ENCODE data around the gene ADIPOR2.
"Not testable (repeated sequence)": the region's sequence is repeated elsewhere in the genome, so short reads cannot be mapped to it uniquely, and the experiment has no call there.

Gene ADIPOR2

GRCh38 chr12:1732914-1733313 lies 42.0 kb downstream of the ADIPOR2 start:
- DNase-seq (ENCODE audit: low read depth) = no peak

- not testable (repeated sequence) for DNase-seq (ENCODE audit: low read depth)
Observed at GRCh38 chr12:1733712-1734111, 42.8 kb downstream of the ADIPOR2 start.

GRCh38 chr12:1737652-1738286 lies 46.9 kb downstream of the ADIPOR2 start:
- no peak for DNase-seq (ENCODE audit: low read depth)

GRCh38 chr12:1738446-1738845 lies 47.6 kb downstream of the ADIPOR2 start:
- DNase-seq (ENCODE audit: low read depth) = no peak

GRCh38 chr12:1739368-1739767 lies 48.5 kb downstream of the ADIPOR2 start:
- DNase-seq (ENCODE audit: low read depth) = no peak

- DNase-seq (ENCODE audit: low read depth) = no peak
Observed at GRCh38 chr12:1740161-1740948, 49.5 kb downstream of the ADIPOR2 start.

GRCh38 chr12:1741154-1741949 lies 50.5 kb downstream of the ADIPOR2 start:
- DNase-seq (ENCODE audit: low read depth) = no peak

GRCh38 chr12:1744932-1745331 lies 54.1 kb downstream of the ADIPOR2 start:
- no peak for DNase-seq (ENCODE audit: low read depth)

- DNase-seq (ENCODE audit: low read depth) = no peak
Observed at GRCh38 chr12:1747609-1748008, 56.7 kb downstream of the ADIPOR2 start.

- no peak for DNase-seq (ENCODE audit: low read depth)
Observed at GRCh38 chr12:1749019-1749418, 58.1 kb downstream of the ADIPOR2 start.

- no peak for DNase-seq (ENCODE audit: low read depth)
Observed at GRCh38 chr12:1750300-1750699, 59.4 kb downstream of the ADIPOR2 start.

GRCh38 chr12:1758376-1758775 lies 67.5 kb downstream of the ADIPOR2 start:
- DNase-seq (ENCODE audit: low read depth) = no peak

- DNase-seq (ENCODE audit: low read depth) = no peak
Observed at GRCh38 chr12:1758887-1759286, 68.0 kb downstream of the ADIPOR2 start.

GRCh38 chr12:1760566-1761382 lies 69.9 kb downstream of the ADIPOR2 start:
- no peak for DNase-seq (ENCODE audit: low read depth)

GRCh38 chr12:1761857-1762256 lies 71.0 kb downstream of the ADIPOR2 start:
- no peak for DNase-seq (ENCODE audit: low read depth)

- DNase-seq (ENCODE audit: low read depth) = no peak
Observed at GRCh38 chr12:1763153-1763552, 72.3 kb downstream of the ADIPOR2 start.

- DNase-seq (ENCODE audit: low read depth) = no peak
Observed at GRCh38 chr12:1766110-1766509, 75.2 kb downstream of the ADIPOR2 start.

GRCh38 chr12:1767407-1768090 lies 76.7 kb downstream of the ADIPOR2 start:
- no peak for DNase-seq (ENCODE audit: low read depth)

- no peak for DNase-seq (ENCODE audit: low read depth)
Observed at GRCh38 chr12:1768615-1769014, 77.7 kb downstream of the ADIPOR2 start.

- DNase-seq (ENCODE audit: low read depth) = no peak
Observed at GRCh38 chr12:1769809-1770494, 79.1 kb downstream of the ADIPOR2 start.
